K562 treated with DMSO at 1 percent for 12 hours (cell line): ENCODE results near the gene GLYATL1. TPM values are rescaled to one million over a fixed set of nuclear protein-coding genes. Genes with fewer than 3 reads are reported as not detected.

Source experiments
- total RNA-seq: library from RNA; unstranded; fragments of 300-600 nt; gene quantifications from 2 replicates; pipeline ENCODE4 v1.2.3, GENCODE V29; 2022; ENCODE audit not compliant: insufficient read depth

The GLYATL1 gene
- total RNA-seq: not detected in 2 replicates

GRCh38 chr11:58939277-58939676 is at the start of gene GLYATL1:
Gene GLYATL1, plus strand, starts transcription at chr11:58939488. Its CDS starts 7,600 bp downstream, at chr11:58947088.

Other genes with a start within 250 kb of the GLYATL1 start
- not detected in 2 replicates for gene GLYAT, start 207.5 kb upstream of the GLYATL1 start, total RNA-seq
- not detected in 2 replicates for gene GLYATL2, start 94.8 kb upstream of the GLYATL1 start, total RNA-seq
- gene GLYATL1B, start 146.8 kb downstream of the GLYATL1 start, total RNA-seq: not detected in 2 replicates
- gene FAM111B, start 167.7 kb downstream of the GLYATL1 start, total RNA-seq: 0.23 TPM in 1 of 2 replicates, not detected in the other
- gene FAM111A, start 203.4 kb downstream of the GLYATL1 start, total RNA-seq: 13.6 and 53.9 TPM in 2 replicates
- gene DTX4, start 232.6 kb downstream of the GLYATL1 start, total RNA-seq: 0.44 TPM in 1 of 2 replicates, not detected in the other